Neural progenitor cell (in vitro differentiated cells): ENCODE results near the gene FOXN4. TPM values are rescaled to one million over a fixed set of nuclear protein-coding genes. Genes with fewer than 3 reads are reported as not detected.

ENCODE experiments used
- DNase-seq: peaks from one replicate; pipeline ENCODE4 v3.0.0-alpha.2; 2016; ENCODE audit warnings: low spot score
- H2AFZ ChIP-seq: fragments of 200-600 bp; sonication (generic); replicated peaks from 2 replicates; pipeline ENCODE4 v1.6.1; 2016; ENCODE audit warnings: antibody characterized with exemption
- H3F3A ChIP-seq: fragments of 200-600 bp; sonication (generic); 2 replicates; pipeline ENCODE4 v1.6.1; 2016; ENCODE audit warnings: antibody characterized with exemption, low read depth
- H3K27ac ChIP-seq: fragments of 200-600 bp; sonication (generic); 2 replicates; pipeline ENCODE4 v1.5.1; 2016; ENCODE audit warnings: mild to moderate bottlenecking
- H3K27me3 ChIP-seq: fragments of 200-600 bp; sonication (generic); 2 replicates; pipeline ENCODE4 v1.6.1; 2016; ENCODE audit warnings: mild to moderate bottlenecking, moderate library complexity
- H3K36me3 ChIP-seq: fragments of 200-600 bp; sonication (generic); 2 replicates; pipeline ENCODE4 v1.5.1; 2016
- H3K4me1 ChIP-seq: fragments of 200-600 bp; sonication (generic); 2 replicates; pipeline ENCODE4 v1.6.1; 2016; ENCODE audit warnings: mixed run types
- H3K4me2 ChIP-seq: fragments of 200-600 bp; sonication (generic); 2 replicates; pipeline ENCODE4 v1.6.1; 2016
- H3K4me3 ChIP-seq: fragments of 200-600 bp; sonication (generic); 2 replicates; pipeline ENCODE4 v1.5.1; 2016
- H3K79me2 ChIP-seq: fragments of 200-600 bp; sonication (generic); 2 replicates; pipeline ENCODE4 v1.6.1; 2016; ENCODE audit warnings: low read depth
- H3K9ac ChIP-seq: fragments of 200-600 bp; sonication (generic); 2 replicates; pipeline ENCODE4 v1.6.1; 2016
- H3K9me3 ChIP-seq: fragments of 200-600 bp; sonication (generic); 2 replicates; pipeline ENCODE4 v1.5.1; 2016; ENCODE audit warnings: low read depth
- H4K20me1 ChIP-seq: fragments of 200-600 bp; sonication (generic); 2 replicates; pipeline ENCODE4 v1.6.1; 2016; ENCODE audit warnings: low read depth
- H3K27ac Mint-ChIP-seq: 3 replicates; pipeline ENCODE4 v1.8.0; 2021; ENCODE audit warnings: mixed read lengths
- H3K27me3 Mint-ChIP-seq: 2 replicates; pipeline ENCODE4 v1.8.0; 2022; ENCODE audit warnings: low read depth, mild to moderate bottlenecking, inconsistent platforms, moderate library complexity, mixed read lengths; ENCODE audit not compliant: insufficient read depth
- H3K36me3 Mint-ChIP-seq: 3 replicates; pipeline ENCODE4 v1.8.0; 2021; ENCODE audit warnings: mixed read lengths
- H3K4me1 Mint-ChIP-seq: 3 replicates; pipeline ENCODE4 v1.8.0; 2021; ENCODE audit warnings: mixed read lengths
- H3K4me3 Mint-ChIP-seq: 3 replicates; pipeline ENCODE4 v1.8.0; 2021; ENCODE audit warnings: mild to moderate bottlenecking, moderate library complexity, mixed read lengths
- H3K9me3 Mint-ChIP-seq: 3 replicates; pipeline ENCODE4 v1.8.0; 2020; ENCODE audit warnings: mixed read lengths
- CTCF ChIP-seq: fragments of 200-600 bp; sonication (generic); IDR thresholded peaks from 2 replicates; pipeline ENCODE4 v1.5.1; 2017; ENCODE audit warnings: antibody characterized with exemption, mild to moderate bottlenecking
- EZH2 ChIP-seq: fragments of 200-600 bp; sonication (generic); IDR thresholded peaks from 2 replicates; pipeline ENCODE4 v1.6.1; 2017; ENCODE audit warnings: antibody characterized with exemption, mild to moderate bottlenecking, moderate library complexity
- EZH2phosphoT487 ChIP-seq: fragments of 200-600 bp; sonication (generic); IDR thresholded peaks from 2 replicates; pipeline ENCODE4 v1.6.1; 2017; ENCODE audit warnings: antibody characterized with exemption
- total RNA-seq: library from RNA; depleted of rRNA; stranded (reverse); fragments of >200 nt; gene quantifications from 2 replicates; pipeline ENCODE4 v1.2.3, GENCODE V29; 2015; ENCODE audit warnings: low replicate concordance

The FOXN4 gene
- total RNA-seq, 1 donor from 2014 or later = not detected

- H3K27ac Mint-ChIP-seq = no peak overlapping the region
- no peak overlapping the region for H3K4me3 ChIP-seq
- H3K79me2 ChIP-seq = no peaks in the 10 kb centered on the region
- no peak for TF ChIP-seq EZH2phosphoT487
- TF ChIP-seq EZH2 = no peak
- no peak for TF ChIP-seq CTCF
- H4K20me1 ChIP-seq = no peaks in the 10 kb centered on the region
- H3K27ac ChIP-seq = no peak overlapping the region
- H3K4me1 Mint-ChIP-seq = no peaks in the 10 kb centered on the region
- no peak overlapping the region for H3K4me2 ChIP-seq
- H3K9me3 ChIP-seq = no peaks in the 10 kb centered on the region
- peaks cover 18% of the 10 kb centered on the region for H3K36me3 Mint-ChIP-seq
- no peaks in the 10 kb centered on the region for H3K4me1 ChIP-seq
- no peaks in the 10 kb centered on the region for H3K36me3 ChIP-seq
- H3K4me3 Mint-ChIP-seq = no peak overlapping the region
- DNase-seq = no peak
- H3K9ac ChIP-seq = no peak overlapping the region
- no peaks in the 10 kb centered on the region for H3K27me3 ChIP-seq
- H2AFZ ChIP-seq = no peak overlapping the region
- H3K9me3 Mint-ChIP-seq = peaks cover 10% of the 10 kb centered on the region
- no peaks in the 10 kb centered on the region for H3F3A ChIP-seq
- H3K27me3 Mint-ChIP-seq = no peaks in the 10 kb centered on the region
Observed at GRCh38 chr12:109250523-109250922, 58.6 kb downstream of the FOXN4 start.

GRCh38 chr12:109247831-109248654, 61.0 kb downstream of the FOXN4 start:
- H3K27ac Mint-ChIP-seq = no peak overlapping the region
- Histone ChIP-seq H3K36me3 (no peaks in the 10 kb centered on the region), H3K4me3 (no peak overlapping the region)

GRCh38 chr12:109246221-109246620, 62.9 kb downstream of the FOXN4 start:
- Histone ChIP-seq H3K27me3 (no peaks in the 10 kb centered on the region), H3K4me3 (no peak overlapping the region), H3K4me2 (no peak overlapping the region), H3K27ac (no peak overlapping the region), H3K9ac (no peak overlapping the region), H3K9me3 (no peaks in the 10 kb centered on the region), H4K20me1 (no peaks in the 10 kb centered on the region), H3K4me1 (no peaks in the 10 kb centered on the region), H3F3A (no peaks in the 10 kb centered on the region), H3K79me2 (no peaks in the 10 kb centered on the region), H3K36me3 (no peaks in the 10 kb centered on the region), H2AFZ (no peak overlapping the region)
- Mint-ChIP-seq H3K27me3 (no peaks in the 10 kb centered on the region), H3K27ac (no peak overlapping the region), H3K9me3 (no peaks in the 10 kb centered on the region), H3K4me3 (no peak overlapping the region), H3K36me3 (peaks cover 6% of the 10 kb centered on the region), H3K4me1 (no peaks in the 10 kb centered on the region)
- DNase-seq = no peak
- no peak for TF ChIP-seq EZH2phosphoT487
- TF ChIP-seq CTCF = no peak
- no peak for TF ChIP-seq EZH2

More at GRCh38 chr12:109247831-109248654, 61.0 kb downstream of the FOXN4 start:
- Mint-ChIP-seq H3K36me3 (peaks cover 4% of the 10 kb centered on the region), H3K9me3 (no peaks in the 10 kb centered on the region), H3K27me3 (no peaks in the 10 kb centered on the region), H3K4me1 (no peaks in the 10 kb centered on the region), H3K4me3 (no peak overlapping the region)
- Histone ChIP-seq H3K27me3 (no peaks in the 10 kb centered on the region), H3K4me1 (no peaks in the 10 kb centered on the region), H3K27ac (no peak overlapping the region), H3K9ac (no peak overlapping the region), H3K9me3 (no peaks in the 10 kb centered on the region), H3K79me2 (no peaks in the 10 kb centered on the region), H4K20me1 (no peaks in the 10 kb centered on the region), H3F3A (no peaks in the 10 kb centered on the region), H3K4me2 (no peak overlapping the region), H2AFZ (no peak overlapping the region)
- no peak for TF ChIP-seq EZH2phosphoT487
- TF ChIP-seq CTCF = no peak
- TF ChIP-seq EZH2 = no peak
- DNase-seq = no peak
